ENCODE results near the gene SETSIP. TPM values are rescaled to one million over a fixed set of nuclear protein-coding genes. Genes with fewer than 3 reads are reported as not detected.

Gene SETSIP
- total and polyA plus RNA-seq, 2 of the 8 experiments (the other 6 are each of a cell fraction or from before 2014, with no cell fraction given) = 0.14 TPM; not detected in 1

GRCh38 chr1:92079441-92079840, 4.2 kb upstream of the SETSIP start:
- Histone ChIP-seq H4K20me1 (replicated peaks in 1 of 2; ENCODE audit: control insufficient read depth in 1 of 2, insufficient read depth in 2 of 2, low read length in 2 of 2) (no peaks in the 10 kb centered on the region), H3K4me1 (replicated peaks in 1 of 4; ENCODE audit: control insufficient read depth in 3 of 4, insufficient read depth in 4 of 4, low read length in 3 of 4) (no peaks in the 10 kb centered on the region), H3K23me2 (ENCODE audit: low read depth, low read length) (0 out of 2 replicates have a peak, but pooled peaks cover 2% of the 10 kb centered on the region), H2BK5ac (ENCODE audit: low read depth, low read length) (no peak overlapping the region), H3K79me1 (ENCODE audit: low read depth, low read length) (no peaks in the 10 kb centered on the region), H2BK12ac (ENCODE audit: low read depth, low read length) (no peak overlapping the region), H2BK15ac (ENCODE audit: low read length) (no peak overlapping the region), H2AK5ac (ENCODE audit: low read depth, low read length) (no peak overlapping the region), H4K91ac (replicated peaks; ENCODE audit: insufficient read length, low read length) (no peak overlapping the region), H3K27ac (ENCODE audit: low read depth, low read length) (no peak overlapping the region), H3K79me2 (ENCODE audit: control insufficient read depth in 1 of 2, insufficient read depth in 2 of 2, low read length in 2 of 2) (no peaks in the 10 kb centered on the region), H2AFZ (ENCODE audit: low read length) (peak overlapping the region; percentile 89; the same call in 1 of the 2 replicates), H3K9me3 (ENCODE audit: insufficient read depth in 2 of 2, low read depth in 1 of 2, low read length in 1 of 2) (no peaks in the 10 kb centered on the region), H3K4me2 (ENCODE audit: insufficient read depth in 1 of 2, low read depth in 2 of 2, low read length in 2 of 2) (peak overlapping the region; percentile 71 to 91), H3K56ac (replicated peaks; ENCODE audit: insufficient read length, low read depth, low read length) (no peak overlapping the region), H3K4ac (replicated peaks; ENCODE audit: insufficient read length, low read depth, low read length) (no peak overlapping the region), H3K36me3 (ENCODE audit: control insufficient read depth in 2 of 4, insufficient read depth in 4 of 4, low read length in 3 of 4) (no peaks in the 10 kb centered on the region), H3K18ac (ENCODE audit: extremely low read depth, low read length) (no peak overlapping the region), H3K9ac (replicated peaks in 1 of 4; ENCODE audit: extremely low read depth in 1 of 4, low read depth in 3 of 4, low read length in 3 of 4) (peak overlapping the region in 1 of 4 experiments; percentile 41; a peak in 1 of 7 replicates), H3K4me3 (ENCODE audit: extremely low read depth in 1 of 4, insufficient read depth in 2 of 4, low read depth in 3 of 4, low read length in 4 of 4) (peak overlapping the region; percentile 62 to 82 (median 81); a peak in 7 of 8 replicates), H3K27me3 (replicated peaks in 1 of 4; ENCODE audit: control insufficient read depth in 3 of 4, extremely low read depth in 1 of 4, insufficient read depth in 3 of 4, low read length in 3 of 4) (no peaks in the 10 kb centered on the region), H2BK120ac (replicated peaks; ENCODE audit: low read depth, low read length) (no peak overlapping the region), H4K5ac (ENCODE audit: insufficient read length, low read depth, low read length) (no peak overlapping the region), H4K8ac (ENCODE audit: extremely low read depth, insufficient read depth, low read length) (no peak overlapping the region), H3K23ac (ENCODE audit: insufficient read length) (no peak overlapping the region), H3K14ac (ENCODE audit: insufficient read length) (no peak overlapping the region), H2BK20ac (ENCODE audit: low read length) (no peak overlapping the region)
- WGBS, 2 experiments (ENCODE audit: extremely low coverage in 1 of 2, insufficient coverage in 1 of 2, insufficient read length in 1 of 2, insufficient replicate concordance in 2 of 2, low coverage in 1 of 2, low lambda C conversion rate in 2 of 2, missing lambda C conversion rate in 1 of 2) = 98% methylated on average over 6 of the region's 7 CpGs; no CpG with 5 or more reads in 1 of the 2 experiments
- DNase-seq (ENCODE audit: low read depth in 1 of 2, low spot score in 2 of 2) = no peak
- POLR2A ChIA-PET (ENCODE audit: partially characterized antibody) = no interaction called here
- CTCF ChIA-PET (ENCODE audit: partially characterized antibody) = no interaction called here
- FAIRE-seq = no peak
- TF ChIP-seq NRF1 (IDR thresholded peaks at IDR 0.05; ENCODE audit: low read depth, low read length) = no peak
- no peak for TF ChIP-seq ASH2L (IDR thresholded peaks at IDR 0.05; ENCODE audit: low read length)
- TF ChIP-seq RBBP5 (IDR thresholded peaks at IDR 0.05; ENCODE audit: borderline replicate concordance, low read depth, low read length) = no peak
- no peak for TF ChIP-seq RXRA (IDR thresholded peaks at IDR 0.05; ENCODE audit: insufficient read depth, low read depth, low read length)
- no peak for TF ChIP-seq GTF2F1 (IDR thresholded peaks at IDR 0.05; ENCODE audit: borderline replicate concordance, low read depth, low read length)

Data from H1 (cell line).